HPDE6-E6E7 (cell line): Measurements from ENCODE around the gene CGB3.

Experiments used
- DNase-seq: peaks from one replicate; pipeline ENCODE4 v3.0.0; 2011; ENCODE audit warnings: missing footprints; ENCODE audit errors: extremely low spot score

CGB3 gene

GRCh38 chr19:49016067-49016839 is 7.9 kb downstream of the CGB3 start:
- no peak for DNase-seq

GRCh38 chr19:49014870-49015255 is 9.3 kb downstream of the CGB3 start:
- DNase-seq, result no peak

GRCh38 chr19:49014123-49014869 is 9.8 kb downstream of the CGB3 start:
- DNase-seq, result no peak

- DNase-seq, result no peak
Measured at GRCh38 chr19:49011194-49011593, 12.9 kb downstream of the CGB3 start.

GRCh38 chr19:49010453-49010852 is 13.7 kb downstream of the CGB3 start:
- DNase-seq, result no peak

GRCh38 chr19:49009828-49010227 is 14.3 kb downstream of the CGB3 start:
- DNase-seq, result no peak

- no peak for DNase-seq
Measured at GRCh38 chr19:49006905-49007304, 17.2 kb downstream of the CGB3 start.

- no peak for DNase-seq
Measured at GRCh38 chr19:49004964-49005614, 19.0 kb downstream of the CGB3 start.

GRCh38 chr19:49004133-49004532 is 20.0 kb downstream of the CGB3 start:
- DNase-seq, result no peak

GRCh38 chr19:48999481-49000325 is 24.4 kb downstream of the CGB3 start:
- DNase-seq, result no peak

- DNase-seq, result no peak
Measured at GRCh38 chr19:48997972-48998371, 26.2 kb downstream of the CGB3 start.

- DNase-seq, result no peak
Measured at GRCh38 chr19:48994035-48994386, 30.1 kb downstream of the CGB3 start.

GRCh38 chr19:48993175-48994034 is 30.7 kb downstream of the CGB3 start, which contains the start of the genes GYS1 and RUVBL2:
Gene GYS1, minus strand, starts transcription at chr19:48993309. Its CDS starts 197 bp downstream, at chr19:48993112.
Gene RUVBL2, plus strand, starts transcription at chr19:48993887. Its CDS starts 25 bp downstream, at chr19:48993912.
- peak; percentile 100 for DNase-seq

- no peak for DNase-seq
Measured at GRCh38 chr19:48992581-48993174, 31.5 kb downstream of the CGB3 start.

GRCh38 chr19:48991873-48992580 is 32.1 kb downstream of the CGB3 start:
- peak; percentile 85 for DNase-seq

- DNase-seq, result no peak
Measured at GRCh38 chr19:48991011-48991609, 33.0 kb downstream of the CGB3 start.

- no peak for DNase-seq
Measured at GRCh38 chr19:48990400-48990799, 33.7 kb downstream of the CGB3 start.

- DNase-seq, result no peak
Measured at GRCh38 chr19:48989701-48990291, 34.3 kb downstream of the CGB3 start.

- no peak for DNase-seq
Measured at GRCh38 chr19:48988860-48989259, 35.3 kb downstream of the CGB3 start.
